HG02852 (cell line): ENCODE measurements around the gene GRK4.
"Not testable (repeated sequence)": the region's sequence is repeated elsewhere in the genome, so short reads cannot be mapped to it uniquely, and the experiment has no call there.

Source experiments
- ATAC-seq: cut with Tn5 transposase; IDR thresholded peaks from one replicate; pipeline ENCODE4 v1.9.1; 2021; ENCODE audit warnings: mild to moderate bottlenecking, moderate library complexity; ENCODE audit not compliant: unreplicated experiment

Gene GRK4

DNA sequence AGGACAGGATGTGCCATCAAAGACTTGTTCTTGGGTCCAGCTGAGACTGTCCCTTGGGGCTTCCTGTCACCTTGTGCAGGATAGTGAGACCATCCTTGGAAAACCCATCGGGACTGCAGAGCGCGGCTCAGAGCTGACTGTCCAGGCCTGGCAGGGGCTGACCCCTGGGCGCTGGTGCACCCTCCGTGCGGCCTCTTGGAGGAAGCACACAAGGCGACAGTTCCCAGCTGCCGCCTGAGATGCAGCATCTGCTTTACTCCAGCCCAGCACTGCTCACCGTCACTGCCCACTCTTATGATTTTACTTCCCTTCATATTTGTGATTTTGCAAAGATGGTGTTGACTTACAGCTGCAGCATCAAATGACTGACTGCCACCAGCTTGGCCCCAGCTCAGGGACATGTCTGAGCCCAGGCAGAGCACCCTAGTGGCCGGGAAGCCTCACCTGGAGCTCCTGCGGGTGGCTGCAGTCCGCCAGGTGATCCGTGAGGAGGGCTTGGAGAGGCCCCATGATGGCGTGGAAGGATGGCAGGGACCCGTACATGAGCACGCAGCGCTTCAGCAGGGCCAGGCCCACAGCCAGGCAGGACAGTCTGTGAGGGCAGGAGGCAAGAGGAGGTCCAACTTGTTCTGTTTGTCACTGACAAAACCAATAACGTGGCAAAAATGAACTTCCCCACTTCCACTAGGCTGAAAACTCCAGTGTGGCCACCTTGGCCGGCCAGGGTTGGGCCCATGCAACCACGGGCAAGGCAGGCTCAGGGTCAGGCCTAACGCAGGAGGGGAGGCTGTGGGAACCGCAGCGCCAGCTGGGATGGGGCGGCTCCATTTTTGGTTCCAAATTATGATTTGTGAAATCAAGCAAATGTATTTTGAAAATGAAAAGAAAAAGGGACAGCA lies 22.0 kb upstream of the GRK4 start:
- ATAC-seq = no peak

DNA sequence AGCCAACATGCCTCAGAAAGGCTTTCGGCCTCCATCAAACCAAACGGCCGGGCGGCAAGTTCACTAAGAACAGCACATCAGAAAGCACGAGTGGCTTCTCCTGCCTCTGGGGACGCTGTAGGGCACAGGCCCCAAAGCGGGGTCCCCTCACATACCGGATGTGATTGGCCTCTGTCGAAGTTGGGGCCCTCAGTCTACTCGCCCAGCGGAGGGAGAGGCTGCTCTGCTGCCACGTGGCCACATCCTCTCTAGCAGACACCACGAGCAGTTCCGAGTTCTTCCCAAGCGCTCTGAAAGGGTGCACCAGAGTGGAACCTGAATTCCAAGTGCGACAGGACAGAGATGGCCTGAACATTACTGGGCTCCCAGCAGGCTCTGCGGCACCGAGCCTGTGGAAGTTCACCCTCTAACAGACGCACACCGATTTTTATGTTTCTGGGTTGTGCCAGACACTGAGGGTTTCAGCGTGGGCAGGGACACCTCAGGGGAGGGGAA lies 21.3 kb upstream of the GRK4 start:
- no peak for ATAC-seq

DNA sequence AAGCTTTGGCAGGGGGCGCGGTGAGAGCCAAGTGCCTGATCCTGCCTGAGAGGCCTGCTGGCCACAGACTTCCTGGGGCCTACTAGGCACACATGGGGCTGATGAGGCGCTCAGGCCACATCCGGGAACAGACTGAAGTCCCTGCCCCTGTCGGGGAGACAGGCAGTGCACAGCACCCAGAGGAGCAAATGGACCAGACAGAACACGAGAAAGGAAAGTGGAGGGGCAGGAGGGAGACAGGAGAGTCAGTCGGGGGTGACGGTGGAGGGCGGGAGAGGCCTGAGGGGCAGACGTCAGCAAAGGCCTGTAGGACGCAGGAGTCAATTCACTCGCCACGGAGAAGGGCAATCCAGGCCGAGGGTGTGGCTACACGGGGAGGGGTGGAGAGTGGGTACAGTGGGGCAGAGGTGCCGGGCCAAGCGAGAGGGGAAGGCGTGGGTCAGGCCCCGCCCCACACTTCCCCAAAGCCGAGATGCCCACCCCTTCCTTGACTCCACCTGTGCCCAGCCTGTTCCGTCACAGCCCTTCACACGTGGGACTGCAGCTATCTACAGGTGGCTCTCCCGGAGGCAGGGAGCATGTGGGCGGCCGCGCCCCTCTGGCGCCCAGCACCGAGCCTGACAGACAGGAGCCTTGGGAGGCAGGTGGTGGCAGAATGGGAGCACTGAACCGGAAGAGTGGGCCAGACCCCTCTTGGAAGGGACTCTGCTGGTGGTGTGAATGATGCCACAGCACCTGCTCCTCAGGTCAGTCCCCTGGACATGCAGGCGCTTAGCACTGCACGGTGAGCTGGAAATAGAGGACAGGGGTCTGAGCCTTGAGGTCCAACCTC lies 20.6 kb upstream of the GRK4 start:
- ATAC-seq = no peak

DNA sequence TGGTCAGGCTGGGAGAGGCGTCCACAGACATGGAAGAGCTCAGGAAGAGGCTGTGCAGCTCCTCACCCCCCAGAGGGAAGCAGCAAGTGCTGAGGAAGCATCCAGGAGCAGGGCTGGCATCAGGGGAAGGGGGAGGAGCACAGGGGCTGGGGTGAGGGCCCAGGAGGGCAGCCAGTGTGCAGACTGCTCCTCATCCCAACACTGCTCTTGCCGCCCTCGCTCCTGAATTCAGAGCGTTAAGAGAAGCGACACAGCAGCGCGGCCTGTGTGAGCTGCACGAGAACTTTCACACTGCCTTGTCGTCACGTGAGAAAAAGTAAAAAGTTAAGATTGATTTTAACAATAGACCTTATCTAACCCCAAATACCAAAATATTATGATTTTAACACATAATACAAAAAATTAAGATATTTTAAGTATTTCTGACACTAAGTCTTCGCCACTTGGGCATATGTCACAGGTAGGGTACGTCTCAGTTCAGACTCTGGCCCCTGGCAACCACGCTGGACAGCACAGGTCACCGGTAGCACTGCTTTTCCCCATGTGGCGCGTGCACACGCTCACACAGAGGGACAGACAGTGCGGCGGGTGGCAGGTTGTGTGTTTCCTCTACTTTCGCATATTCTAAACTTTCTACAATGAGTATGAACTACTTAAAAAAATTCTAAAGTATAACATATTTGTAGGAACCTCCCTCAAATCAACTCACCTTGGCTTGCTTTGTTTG lies 19.8 kb upstream of the GRK4 start:
- no peak for ATAC-seq

DNA sequence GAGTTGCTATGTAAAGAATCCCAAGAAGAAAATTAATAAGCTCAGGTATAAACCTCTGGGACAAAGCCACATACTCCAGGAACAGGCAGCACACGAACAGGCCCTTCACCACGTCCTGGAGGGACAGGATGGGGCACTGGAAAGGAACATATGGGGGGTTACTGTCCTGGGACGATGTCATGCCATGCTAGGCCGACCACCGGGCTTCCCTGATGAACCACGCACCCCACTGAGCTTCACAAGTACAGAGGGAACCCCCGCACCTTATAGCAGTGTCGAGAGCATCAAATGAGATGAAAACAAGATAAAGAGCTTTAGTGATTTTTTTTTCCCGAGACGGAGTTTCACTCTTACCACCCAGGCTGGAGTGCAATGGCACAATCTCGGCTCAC lies 19.3 kb upstream of the GRK4 start:
- no peak for ATAC-seq

DNA sequence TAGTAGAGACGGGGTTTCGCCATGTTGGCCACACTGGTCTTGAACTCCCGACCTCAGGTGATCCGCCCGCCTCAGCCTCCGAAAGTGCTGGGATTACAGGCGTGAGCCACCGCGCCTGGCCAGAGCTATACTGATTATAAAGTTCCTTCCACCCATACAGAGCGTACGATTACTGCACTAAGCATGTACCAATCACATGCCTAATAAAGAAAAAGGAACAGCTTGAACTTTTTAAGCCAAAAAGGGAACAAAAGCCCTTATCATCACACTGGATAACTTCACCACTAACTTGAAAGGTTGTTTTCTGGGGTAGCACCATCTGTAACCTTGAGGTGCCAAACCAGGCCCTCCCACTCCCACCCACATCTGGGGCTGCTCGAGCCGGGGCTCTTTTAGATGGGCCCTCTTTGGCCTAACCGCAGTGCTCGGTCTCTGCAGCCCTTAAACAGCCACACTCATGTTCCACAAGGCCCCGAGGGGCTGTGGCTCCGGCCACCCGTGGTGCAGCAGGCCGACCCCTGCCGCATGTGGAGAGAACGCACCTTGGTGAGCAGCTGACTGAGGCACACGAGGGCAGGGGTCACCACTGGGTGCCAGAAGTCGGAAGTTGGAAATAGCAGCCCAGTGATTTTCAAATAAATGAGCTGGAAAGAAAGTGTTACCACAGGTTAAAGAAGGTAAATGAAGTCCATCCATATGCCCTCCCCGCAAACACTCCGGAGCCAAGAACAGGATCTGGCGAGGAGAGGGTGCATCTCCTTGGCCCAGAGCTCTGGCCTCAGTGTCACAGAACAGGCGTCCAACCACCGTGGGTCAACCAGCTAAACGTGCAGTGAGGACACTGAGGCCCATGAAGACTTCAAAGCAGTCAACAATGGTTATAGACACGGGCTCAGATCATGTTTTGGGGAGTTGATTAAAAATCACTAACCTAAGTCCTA lies 18.5 kb upstream of the GRK4 start:
- no peak for ATAC-seq

DNA sequence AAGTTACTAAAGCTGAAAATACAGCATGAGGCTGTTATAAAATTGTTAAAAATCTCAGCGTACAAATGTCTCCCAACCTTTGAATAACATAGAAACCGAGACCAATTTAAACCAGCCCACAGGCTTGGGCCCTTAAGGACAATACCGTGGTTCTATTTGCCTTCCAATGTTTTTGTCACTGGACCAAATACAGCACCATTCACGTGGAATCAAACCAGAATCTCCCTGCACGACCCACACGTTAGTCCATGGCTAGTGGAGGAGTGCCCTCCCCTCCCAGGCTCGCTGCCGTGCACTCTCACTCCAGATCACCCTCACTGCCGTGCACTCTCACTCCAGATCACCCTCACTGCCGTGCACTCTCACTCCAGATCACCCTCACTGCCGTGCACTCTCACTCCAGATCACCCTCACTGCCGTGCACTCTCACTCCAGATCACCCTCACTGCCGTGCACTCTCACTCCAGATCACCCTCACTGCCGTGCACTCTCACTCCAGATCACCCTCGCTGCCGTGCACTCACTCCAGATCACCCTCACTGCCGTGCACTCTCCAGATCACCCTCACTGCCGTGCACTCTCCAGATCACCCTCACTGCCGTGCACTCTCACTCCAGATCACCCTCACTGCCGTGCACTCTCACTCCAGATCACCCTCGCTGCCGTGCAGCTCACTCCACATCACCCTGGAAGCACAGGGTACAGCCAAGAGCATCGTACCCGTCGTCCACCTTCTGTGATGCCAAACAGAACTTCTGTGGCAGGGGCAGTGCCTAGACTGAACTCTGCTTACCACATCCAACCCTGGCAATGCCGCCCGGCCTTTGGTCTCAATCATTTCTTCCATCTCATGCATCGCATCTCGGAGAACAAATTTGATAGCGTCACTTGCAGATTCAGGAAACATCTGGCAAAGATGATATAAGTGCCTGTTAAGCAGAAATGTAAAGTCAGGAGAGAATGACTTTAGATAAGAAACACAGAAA lies 17.5 kb upstream of the GRK4 start:
- not testable (repeated sequence) for ATAC-seq

DNA sequence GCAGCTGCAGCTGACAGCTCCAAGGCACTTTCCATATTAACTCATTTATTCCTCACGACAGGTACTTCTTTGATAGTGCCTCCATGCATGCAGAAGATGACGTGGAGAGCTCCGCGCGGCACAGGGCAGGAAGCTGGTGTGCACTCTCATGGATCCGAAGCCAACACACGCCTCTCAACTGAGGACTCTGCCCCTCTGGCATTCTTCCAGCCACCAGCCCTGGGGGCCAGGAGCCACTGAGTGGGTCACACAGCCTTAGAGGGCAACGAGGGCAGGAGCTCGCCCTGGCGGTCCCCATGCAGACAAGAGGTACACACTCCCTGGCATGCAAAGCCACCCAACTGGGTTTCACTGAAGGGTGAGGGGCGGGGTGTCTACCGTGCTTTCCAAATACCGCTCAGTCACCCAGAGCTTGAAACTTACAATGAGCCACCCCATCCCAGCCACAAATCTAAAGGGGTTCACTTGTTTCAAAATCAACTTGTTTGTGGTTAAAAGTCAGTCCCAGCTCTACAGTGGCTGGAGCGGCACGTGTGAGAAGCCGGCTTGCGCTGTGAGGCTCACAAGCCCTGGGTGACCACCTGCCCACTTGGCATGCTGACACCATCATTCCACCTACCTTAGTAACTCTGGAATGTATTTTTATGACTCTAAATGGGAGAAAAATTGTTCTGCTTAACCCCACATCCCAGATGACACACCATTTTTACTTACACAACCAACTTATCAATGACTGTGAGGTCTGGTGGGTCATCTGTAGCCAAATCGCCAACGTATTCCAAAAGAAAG lies 16.4 kb upstream of the GRK4 start:
- ATAC-seq = no peak

DNA sequence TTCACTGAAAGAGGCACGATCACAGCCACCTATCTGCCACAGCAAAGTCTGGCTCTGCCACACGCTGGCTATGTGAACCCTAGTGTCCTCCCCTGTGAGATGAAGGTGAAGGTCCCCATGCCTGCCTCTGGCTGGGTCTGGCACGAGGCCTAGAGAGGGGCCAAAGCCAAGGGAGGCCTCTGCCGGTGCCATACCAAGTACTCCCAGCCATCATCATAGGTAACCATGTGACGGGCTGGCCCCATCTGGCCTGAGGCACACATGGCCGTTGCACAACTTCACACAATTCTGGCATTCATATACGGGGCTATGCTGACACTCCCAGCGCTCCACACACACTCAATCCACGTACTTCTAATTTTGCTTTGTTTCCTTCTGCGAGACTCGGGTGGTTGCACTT lies 15.4 kb upstream of the GRK4 start:
- ATAC-seq = no peak

DNA sequence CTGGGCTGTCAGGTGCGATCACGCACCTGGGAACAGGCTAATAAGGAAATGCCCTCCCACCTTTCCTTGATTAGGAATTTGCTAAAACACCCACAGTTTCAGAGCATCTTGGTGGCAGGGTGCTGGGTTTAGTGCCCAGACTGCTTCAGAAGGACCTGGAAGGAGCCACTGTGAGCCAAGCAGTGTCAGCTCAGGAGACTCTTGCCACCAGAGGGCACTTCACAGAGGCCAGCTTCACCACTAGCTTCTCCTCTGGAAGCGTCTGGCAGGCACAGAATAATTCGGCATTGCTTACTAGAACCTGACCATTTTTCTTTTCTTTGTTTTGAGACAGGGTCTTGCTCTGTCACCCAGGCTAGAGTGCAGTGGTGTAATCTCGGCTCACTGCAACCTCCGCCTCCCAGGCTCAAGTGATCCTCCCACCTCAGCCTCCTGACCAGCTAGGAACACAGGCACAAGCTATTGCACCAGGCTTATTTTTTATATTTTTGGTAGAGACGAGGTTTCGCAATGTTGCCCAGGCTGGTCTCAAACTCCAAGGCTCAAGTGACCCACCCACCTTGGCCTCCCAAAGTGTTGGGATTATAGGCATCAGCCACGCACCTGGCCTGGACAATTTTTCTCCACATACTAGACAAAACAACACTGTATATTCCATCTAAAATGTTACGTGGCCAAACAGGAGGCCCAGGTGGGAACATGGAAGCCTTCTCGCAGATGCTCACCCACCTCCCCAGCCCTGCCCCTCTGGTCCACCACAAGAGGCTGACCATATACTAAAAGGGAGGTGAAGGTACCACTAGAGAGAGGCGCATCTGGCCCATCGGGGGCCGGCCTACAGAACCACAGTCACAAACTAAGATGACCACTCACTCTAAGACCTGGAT lies 14.2 kb upstream of the GRK4 start:
- ATAC-seq = no peak

DNA sequence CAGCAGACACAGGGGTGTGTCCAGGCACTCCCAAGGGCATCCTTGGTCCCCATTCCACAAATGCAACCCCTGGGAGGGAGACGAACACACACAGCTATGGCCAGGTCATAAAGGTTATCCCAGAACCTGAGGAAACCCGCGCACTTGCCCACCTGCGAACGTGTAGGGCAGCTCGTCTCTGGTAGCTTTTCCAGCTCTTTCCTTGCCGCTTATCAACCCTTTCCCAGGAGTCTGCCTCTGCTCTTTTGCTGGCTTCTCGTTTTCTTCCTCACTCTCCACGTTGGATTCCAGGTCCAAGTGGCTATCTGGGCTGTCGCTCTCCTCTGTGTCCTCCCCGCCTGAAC lies 13.6 kb upstream of the GRK4 start:
- ATAC-seq = no peak

DNA sequence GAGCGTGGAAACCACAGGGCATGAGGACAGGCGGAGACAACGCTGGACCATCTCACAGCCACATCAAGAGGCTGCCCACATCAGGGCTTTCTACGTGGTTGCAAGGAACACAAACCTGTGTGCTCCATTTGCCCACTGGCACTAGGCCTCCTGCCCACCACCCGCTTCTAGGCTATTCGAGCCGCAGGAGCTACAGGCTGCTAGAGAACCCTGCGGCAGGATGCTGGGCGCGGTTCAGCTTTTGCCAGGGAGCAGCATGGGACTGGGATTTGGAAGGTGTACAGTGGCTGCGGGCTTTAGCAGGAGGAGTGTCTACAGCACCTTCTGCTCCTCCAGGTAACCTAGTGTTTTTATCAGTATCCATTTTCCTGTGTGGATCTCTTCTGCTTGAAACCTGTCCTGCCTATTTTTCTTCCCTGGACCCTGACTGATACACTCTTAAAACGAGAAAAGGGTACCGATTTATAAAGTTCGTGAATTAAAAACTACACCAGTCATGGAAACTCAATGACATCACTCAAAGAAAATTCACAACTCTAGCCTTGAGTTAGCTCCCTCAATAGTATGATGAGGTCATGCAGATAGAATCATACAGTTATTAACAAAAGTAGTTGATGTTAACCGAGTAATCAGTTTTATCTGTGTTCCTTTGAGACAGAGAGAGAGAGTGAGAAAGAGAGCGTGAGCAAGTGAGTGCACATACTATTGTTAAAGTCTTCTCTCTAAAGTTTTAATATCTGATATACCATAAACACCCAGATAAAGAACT lies 13.0 kb upstream of the GRK4 start:
- ATAC-seq = no peak

DNA sequence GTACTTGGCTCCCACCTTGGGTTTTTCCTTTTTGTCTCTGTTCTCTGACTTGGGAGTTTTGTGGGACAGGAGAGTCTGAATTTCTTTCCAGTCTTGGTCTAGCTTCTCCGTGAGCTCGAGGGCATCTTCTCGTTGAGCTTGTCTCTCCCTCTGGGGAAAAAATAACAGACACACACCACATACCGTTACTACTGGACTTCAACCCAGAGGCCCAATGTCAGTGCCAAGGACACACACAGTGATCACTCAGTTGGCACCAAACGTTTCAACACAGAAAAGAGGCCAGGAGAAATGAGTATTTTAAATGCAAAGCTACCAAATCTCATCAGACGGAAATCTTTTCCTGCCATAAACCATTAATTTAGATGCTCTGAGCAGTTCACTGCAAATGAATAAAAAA lies 9.9 kb upstream of the GRK4 start:
- no peak for ATAC-seq

DNA sequence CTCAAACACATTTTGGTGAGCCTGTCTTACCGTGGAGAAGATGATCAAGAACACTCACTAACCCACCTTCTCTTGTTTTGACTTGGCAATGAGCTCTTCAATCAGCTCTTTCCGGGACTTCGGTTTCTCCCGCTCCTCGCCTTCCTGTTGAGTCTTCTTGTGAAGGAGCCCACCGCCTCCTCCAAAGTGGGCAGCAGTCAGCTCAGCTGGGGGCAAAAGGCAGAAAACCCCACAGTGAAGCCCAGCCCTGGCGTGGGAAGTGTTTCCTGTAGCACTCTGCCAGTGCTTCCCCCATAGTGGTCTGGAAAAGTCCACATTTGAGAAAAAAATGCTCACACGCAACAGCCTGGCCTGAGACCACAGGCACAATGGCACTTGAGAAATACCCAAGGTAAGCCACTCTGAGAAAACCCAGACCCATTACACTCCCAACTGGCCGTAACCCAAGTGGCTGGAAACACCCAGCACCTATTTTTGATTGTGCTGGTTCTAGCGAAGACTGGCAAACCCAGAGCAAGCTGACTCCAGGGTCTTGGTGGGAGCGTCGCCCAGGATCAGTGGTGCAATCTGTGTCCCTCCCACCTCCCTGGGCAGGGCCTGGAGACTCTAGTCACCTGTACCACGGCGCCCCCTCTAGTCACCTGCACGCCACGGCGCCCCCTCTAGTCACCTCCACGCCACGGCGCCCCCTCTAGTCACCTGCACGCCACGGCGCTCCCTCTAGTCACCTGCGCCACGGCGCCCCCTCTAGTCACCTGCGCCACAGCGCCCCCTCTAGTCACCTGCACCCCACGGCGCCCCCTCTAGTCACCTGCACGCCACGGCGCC lies 8.8 kb upstream of the GRK4 start:
- ATAC-seq = peak; percentile 64

DNA sequence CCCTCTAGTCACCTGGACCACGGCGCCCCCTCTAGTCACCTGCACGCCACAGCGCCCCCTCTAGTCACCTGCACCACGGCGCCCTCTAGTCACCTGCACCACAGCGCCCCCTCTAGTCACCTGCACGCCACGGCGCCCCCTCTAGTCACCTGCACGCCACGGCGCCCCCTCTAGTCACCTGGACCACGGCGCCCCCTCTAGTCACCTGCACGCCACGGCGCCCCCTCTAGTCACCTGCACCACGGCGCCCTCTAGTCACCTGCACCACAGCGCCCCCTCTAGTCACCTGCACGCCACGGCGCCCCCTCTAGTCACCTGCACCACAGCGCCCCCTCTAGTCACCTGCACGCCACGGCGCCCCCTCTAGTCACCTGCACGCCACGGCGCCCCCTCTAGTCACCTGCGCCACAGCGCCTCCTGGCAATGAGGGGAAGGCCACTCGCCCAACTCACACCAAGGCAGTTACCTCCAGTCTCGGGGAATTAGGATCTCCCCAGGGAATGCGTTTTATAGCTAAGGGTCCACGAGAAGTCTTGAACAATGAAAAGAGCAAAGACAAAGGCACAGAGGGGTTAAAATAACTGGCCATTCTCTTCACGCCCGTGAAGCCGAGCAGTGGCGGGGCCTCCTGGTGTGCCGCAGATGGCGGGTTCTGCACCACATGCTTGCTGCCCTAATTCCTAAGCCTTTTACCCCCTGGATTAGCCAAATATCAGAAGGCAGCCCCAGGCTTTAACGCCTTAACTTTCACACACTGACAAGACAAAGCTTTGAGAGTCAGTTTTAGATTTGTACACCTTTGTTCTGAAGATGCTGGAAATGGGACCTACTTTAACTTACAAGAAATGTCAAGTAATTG lies 8.0 kb upstream of the GRK4 start:
- ATAC-seq = not testable (repeated sequence)
